IPS-20b (cell line): ENCODE results near the gene NUDT14.
A peak's percentile ranks its signal among the peaks of the same experiment; 100 is the strongest.

Experiments used
- H3K27ac ChIP-seq: one replicate; pipeline ENCODE4 v1.5.1; 2013; ENCODE audit warnings: low read length
- H3K27me3 ChIP-seq: 2 replicates; pipeline ENCODE4 v1.6.1; 2013; ENCODE audit warnings: mild to moderate bottlenecking, low read length, inconsistent platforms; ENCODE audit not compliant: insufficient read depth
- H3K36me3 ChIP-seq: 2 replicates; pipeline ENCODE4 v1.6.1; 2013; ENCODE audit warnings: low read depth, mild to moderate bottlenecking, inconsistent platforms, low read length, moderate library complexity; ENCODE audit not compliant: insufficient read depth
- H3K4me1 ChIP-seq: 2 replicates; pipeline ENCODE4 v1.6.1; 2013; ENCODE audit warnings: mild to moderate bottlenecking, control low read depth, inconsistent platforms, low read length, moderate library complexity; ENCODE audit not compliant: insufficient read depth
- H3K4me3 ChIP-seq: 2 replicates; pipeline ENCODE4 v1.5.1; 2013; ENCODE audit warnings: mild to moderate bottlenecking, low read length, inconsistent platforms
- H3K9ac ChIP-seq: 2 replicates; pipeline ENCODE4 v1.6.1; 2013; ENCODE audit warnings: low read depth, mild to moderate bottlenecking, inconsistent platforms, low read length, moderate library complexity
- H3K9me3 ChIP-seq: 2 replicates; pipeline ENCODE4 v1.6.1; 2013; ENCODE audit warnings: mild to moderate bottlenecking, low read depth, low read length, inconsistent platforms; ENCODE audit not compliant: insufficient read depth

The NUDT14 gene

DNA sequence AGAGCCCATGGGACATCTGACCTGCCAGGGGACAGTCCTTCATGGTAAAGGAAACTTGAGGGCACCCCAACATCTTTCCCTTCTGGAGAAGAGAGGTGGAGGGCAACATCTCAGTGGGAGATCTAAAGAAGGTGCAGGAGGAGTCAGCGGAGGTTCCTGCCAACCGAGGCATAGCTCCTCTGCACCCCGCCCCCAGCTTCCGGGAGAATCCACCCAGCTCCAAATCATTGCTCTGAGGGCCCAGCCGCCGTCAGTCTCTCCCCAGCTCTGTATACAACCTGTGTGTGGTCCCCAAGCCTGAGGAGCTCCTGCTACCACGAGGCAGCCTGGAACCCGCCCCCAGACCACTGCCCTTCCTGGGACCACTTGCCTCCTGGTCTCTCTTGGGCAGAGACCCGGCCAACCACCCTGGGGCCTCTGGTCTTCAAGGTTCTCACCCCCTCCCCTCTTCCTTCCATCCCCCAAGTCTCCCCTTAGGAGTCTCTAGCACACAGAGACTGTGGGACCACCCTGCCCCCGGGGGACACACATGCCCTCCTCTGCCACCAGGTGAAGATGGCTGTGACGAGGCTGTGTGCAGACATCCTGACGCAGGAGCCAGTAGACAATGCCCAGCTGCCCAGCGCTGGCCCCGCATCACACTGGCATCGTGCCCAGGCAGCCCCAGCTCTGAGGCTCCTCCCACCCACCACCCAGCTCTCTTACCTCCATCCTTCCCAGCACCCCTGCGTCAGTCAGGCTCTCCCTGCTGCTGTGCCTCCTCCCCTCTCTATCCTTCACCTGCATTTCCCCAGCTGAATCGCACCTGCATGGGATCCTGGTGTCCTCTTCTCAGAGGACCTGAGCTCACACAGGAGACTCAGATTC lies 13.0 kb upstream of the NUDT14 start:
- Histone ChIP-seq H3K9me3 (no peaks in the 10 kb centered on the region), H3K4me1 (peaks cover 5% of the 10 kb centered on the region; the same call in 1 of the 2 replicates), H3K36me3 (no peaks in the 10 kb centered on the region), H3K27ac (no peak overlapping the region), H3K9ac (no peak overlapping the region), H3K27me3 (peaks cover 47% of the 10 kb centered on the region), H3K4me3 (no peak overlapping the region)

DNA sequence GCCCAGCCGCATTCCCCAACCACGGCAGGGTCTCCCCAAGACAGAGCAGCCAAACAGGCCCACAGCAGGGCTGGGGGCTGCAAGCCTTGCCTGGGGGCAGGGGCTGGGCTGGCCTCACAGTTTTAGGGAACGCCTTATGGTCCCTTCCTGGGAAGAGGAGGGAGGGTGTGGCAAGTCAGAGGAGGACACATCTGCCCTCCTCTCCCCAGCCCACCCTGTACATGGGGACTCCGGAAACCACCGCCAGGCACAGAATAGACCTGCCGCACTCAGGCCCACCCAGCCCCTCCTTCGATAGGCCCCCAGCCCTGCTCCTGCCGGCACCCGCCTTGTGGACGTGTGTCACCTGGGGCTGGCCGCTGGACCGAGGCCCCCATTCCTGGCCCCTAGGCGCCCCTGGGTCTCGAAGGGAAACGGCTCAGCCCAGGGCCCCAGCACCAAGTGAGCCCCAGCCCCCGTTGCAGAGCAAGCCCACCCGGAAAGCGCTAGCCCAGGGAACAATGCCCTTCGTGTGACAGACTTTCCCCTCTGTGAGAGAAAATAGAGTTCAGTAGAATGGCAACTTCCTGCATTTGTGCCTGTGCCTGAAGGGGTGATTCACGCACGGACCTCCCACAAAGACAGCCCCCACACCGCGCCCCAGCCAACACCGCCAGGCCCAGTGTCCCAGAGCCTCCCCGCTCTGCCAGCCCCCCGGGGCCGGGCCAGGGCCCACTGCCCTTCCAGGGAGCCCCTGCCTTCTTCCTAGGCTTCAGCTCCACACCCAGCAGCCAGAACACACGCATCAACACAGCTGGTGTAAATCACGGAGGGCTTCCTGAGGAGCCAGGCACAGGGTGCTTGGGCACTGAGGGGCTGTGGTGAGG lies 12.0 kb upstream of the NUDT14 start:
- H3K36me3 ChIP-seq, result no peaks in the 10 kb centered on the region
- no peak overlapping the region for H3K27ac ChIP-seq
- H3K27me3 ChIP-seq, result peaks cover 40% of the 10 kb centered on the region
- no peaks in the 10 kb centered on the region for H3K9me3 ChIP-seq
- no peak overlapping the region for H3K4me3 ChIP-seq
- H3K4me1 ChIP-seq, result peaks cover 5% of the 10 kb centered on the region; the same call in 1 of the 2 replicates
- H3K9ac ChIP-seq, result no peak overlapping the region

DNA sequence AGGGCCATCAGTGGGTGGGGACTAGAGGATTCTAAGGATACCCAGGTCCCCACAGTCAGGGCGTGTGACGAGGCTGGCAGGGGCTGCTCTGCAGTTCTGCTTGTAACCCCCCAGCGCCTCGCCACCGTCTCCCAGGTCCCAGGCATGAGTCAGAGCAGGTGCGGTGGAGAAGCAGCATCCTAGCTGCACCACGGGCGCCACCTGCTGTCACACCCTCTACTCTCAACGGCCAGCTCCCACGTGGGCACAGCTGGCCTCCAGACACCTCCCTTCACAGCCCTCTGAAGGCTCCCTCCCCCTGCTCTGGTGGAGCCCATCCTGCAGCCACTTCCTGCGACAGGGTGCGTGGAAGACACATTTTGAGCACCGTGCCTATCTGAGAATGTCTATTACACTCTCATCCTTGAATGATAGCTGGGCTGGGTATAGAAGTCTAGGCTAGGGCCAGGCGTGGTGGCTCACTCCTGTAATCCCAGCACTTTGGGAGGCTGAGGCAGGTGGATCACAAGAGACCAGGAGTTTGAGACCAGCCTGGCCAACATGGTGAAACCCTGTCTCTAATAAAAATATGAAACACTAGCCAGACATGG lies 6.9 kb upstream of the NUDT14 start:
- no peak overlapping the region for H3K27ac ChIP-seq
- no peak overlapping the region for H3K4me3 ChIP-seq

DNA sequence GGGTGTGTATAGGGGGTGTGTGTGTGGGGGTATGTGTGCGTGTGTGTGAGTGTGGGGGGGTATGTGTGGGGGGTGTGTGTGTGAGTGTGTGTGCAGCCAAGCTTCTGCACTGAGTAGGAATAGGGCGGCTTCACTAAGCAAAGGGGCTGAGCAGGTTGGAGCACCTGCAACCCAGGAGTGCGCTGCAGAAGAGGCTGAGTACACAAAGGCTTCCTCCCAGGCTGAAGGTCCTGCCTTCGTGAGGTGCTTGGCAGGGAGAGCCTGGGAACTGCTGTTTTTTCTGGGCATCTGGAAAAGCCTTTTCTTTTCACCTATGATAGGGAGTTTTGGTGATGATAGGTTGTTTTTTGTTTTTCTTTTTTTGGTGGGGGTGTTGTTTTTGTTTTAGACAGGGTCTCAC lies 6.0 kb upstream of the NUDT14 start:
- H3K4me3 ChIP-seq, result no peak overlapping the region
- H3K9me3 ChIP-seq, result no peaks in the 10 kb centered on the region; the same call in 1 of the 2 replicates
- no peaks in the 10 kb centered on the region for H3K4me1 ChIP-seq
- peaks cover 19% of the 10 kb centered on the region for H3K27me3 ChIP-seq
- no peak overlapping the region for H3K9ac ChIP-seq
- no peak overlapping the region for H3K27ac ChIP-seq
- H3K36me3 ChIP-seq, result no peaks in the 10 kb centered on the region

More for the DNA sequence above, 6.9 kb upstream of the NUDT14 start:
- Histone ChIP-seq H3K36me3 (no peaks in the 10 kb centered on the region), H3K9ac (no peak overlapping the region), H3K27me3 (peaks cover 10% of the 10 kb centered on the region), H3K9me3 (no peaks in the 10 kb centered on the region; the same call in 1 of the 2 replicates), H3K4me1 (no peaks in the 10 kb centered on the region)

DNA sequence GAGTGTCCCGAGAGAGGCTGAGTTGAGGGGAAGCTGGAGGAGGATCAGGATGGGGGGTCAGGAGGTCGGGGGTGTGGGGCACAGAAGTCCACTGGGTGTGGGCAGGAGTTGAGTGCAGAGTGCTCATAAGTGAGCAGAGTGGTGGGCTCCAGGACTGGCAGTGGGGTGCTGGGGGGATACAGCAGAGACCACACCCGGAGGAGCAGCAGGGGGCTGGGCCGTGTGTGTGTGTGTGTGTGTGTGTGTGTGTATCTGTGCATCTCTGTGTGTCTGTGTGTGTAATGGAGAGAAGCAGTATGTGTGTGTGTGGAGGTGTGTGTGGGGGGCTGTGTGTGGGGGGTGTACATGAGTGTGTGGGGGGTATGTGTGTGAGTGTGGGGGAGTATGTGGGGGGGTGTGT lies 4.9 kb upstream of the NUDT14 start:
- peaks cover 27% of the 10 kb centered on the region for H3K27me3 ChIP-seq
- no peak overlapping the region for H3K4me3 ChIP-seq
- no peaks in the 10 kb centered on the region; the same call in 1 of the 2 replicates for H3K9me3 ChIP-seq
- no peak overlapping the region for H3K27ac ChIP-seq
- H3K4me1 ChIP-seq, result no peaks in the 10 kb centered on the region
- H3K9ac ChIP-seq, result no peak overlapping the region
- no peaks in the 10 kb centered on the region for H3K36me3 ChIP-seq

DNA sequence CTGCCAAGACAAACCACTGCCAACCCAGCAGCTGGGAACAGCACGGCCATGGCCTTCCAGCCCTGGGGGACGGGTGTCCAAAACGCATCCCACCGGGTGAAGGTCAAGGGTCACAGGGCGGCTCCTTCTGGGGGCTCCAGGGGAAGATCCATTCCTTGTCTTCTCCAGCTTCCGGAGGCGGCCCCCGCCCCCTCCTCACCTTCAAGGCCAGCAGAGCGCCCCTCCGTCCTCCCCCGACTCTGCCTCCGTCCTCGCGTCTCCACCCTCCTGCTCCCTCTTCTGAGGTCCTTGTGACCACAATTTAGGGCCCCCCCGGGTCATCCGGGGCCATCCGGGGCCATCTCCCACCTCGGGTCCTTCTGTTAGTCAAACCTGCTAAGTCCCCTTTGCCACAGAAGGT lies 3.9 kb upstream of the NUDT14 start:
- Histone ChIP-seq H3K27ac (no peak overlapping the region), H3K4me1 (0 out of 2 replicates have a peak, but pooled peaks cover 3% of the 10 kb centered on the region), H3K9ac (no peak overlapping the region), H3K27me3 (peaks cover 33% of the 10 kb centered on the region), H3K36me3 (no peaks in the 10 kb centered on the region), H3K4me3 (no peak overlapping the region), H3K9me3 (no peaks in the 10 kb centered on the region; the same call in 1 of the 2 replicates)

DNA sequence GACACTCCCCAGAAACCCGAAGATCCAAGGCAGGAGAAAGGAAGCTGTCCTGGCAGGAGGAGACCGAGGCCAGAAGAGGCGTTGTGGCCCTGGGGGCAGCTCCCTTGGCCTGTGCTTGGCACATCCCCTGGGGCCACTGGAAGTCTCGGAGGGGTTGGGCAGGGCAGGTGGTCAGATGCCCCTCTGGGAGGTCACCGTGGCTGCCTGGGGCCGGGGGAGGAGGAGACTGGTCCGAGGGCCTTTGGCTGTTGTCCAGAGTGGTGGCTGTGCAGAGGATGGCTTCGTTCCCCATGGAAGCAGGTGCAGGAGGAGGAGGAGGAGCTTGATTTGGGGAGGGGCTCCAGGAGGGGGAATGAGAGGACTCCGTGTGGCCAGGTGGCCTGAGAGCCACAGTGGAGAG lies 3.3 kb upstream of the NUDT14 start:
- 0 out of 2 replicates have a peak, but pooled peaks cover 3% of the 10 kb centered on the region for H3K4me1 ChIP-seq

DNA sequence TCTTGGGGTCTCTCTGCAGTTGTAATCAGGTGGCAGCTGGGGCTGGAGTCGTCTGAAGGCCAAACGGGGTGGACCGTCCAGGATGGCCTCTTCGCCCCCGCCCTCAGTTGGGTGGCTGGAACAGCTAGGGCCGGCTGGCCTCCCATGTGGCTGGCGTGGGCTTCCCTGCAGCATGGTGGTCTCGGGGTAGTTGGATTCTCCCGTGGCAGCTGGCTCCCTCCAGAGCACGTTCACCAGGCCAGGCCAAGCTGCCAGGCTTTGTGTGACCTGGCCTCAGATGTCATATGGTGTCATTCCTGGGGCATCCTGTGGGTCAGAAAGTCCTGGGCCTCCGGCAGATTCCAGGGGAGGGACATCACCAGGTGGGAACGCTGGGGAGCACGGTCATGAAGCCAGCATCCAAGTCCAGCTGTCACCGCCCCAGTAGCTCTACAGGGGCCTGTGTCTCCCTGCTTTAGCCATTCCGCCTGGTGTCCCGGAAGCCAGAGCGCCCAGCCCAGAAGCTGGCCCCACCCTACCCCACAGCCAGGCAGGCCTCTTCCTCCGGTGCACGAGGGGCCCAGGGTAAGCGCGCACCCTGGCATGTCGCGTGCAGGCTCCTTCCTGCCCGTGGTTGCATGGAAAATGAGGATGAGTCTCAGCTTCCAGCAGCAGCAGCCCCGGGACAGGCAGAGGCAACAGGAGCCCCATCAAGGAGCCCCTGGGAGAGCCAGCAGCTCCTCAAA lies 1.3 kb upstream of the NUDT14 start:
- Histone ChIP-seq H3K4me1 (0 out of 2 replicates have a peak, but pooled peaks cover 3% of the 10 kb centered on the region), H3K4me3 (no peak overlapping the region), H3K9ac (no peak overlapping the region), H3K9me3 (no peaks in the 10 kb centered on the region), H3K36me3 (no peaks in the 10 kb centered on the region), H3K27ac (no peak overlapping the region), H3K27me3 (peaks cover 35% of the 10 kb centered on the region)

More for the DNA sequence above, 3.3 kb upstream of the NUDT14 start:
- no peak overlapping the region for H3K27ac ChIP-seq
- no peak overlapping the region for H3K4me3 ChIP-seq
- no peaks in the 10 kb centered on the region; the same call in 1 of the 2 replicates for H3K9me3 ChIP-seq
- no peak overlapping the region for H3K9ac ChIP-seq
- peaks cover 35% of the 10 kb centered on the region for H3K27me3 ChIP-seq
- no peaks in the 10 kb centered on the region for H3K36me3 ChIP-seq

DNA sequence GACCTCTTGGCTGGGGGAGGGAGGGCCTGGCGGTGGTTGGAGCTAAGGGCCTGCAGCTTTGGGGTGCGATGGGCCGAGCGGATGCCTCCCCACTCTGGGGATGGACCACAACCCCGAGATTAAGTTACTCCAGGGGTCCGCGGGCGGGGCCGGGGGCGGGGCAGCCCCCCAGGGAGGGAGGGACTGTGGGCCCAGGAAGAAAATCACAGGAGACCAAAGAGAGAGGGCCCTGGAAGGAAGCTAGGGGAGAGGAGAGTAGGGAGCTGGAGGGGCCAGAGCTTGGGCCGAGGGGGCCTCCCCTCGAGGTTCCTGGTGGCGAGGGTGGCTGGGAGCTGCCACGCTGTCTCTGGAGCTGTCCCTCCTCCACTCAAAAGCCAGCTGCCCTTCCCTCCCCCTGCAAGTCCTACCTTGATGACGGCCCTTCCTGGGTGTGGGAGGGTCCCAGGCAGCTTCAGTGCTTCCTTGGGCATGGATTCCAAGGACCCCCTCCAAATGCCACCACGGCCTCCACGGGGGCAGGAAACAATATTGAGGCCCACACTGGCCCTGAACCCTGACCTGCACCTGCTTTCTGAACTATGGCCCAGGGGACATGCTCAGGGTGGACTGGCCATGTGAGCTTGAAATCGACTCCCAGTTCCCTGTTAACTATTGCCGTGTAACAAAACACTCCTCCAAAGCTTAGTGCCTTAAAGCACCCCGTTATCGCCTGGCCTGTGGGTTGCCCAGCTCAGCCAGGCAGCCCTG lies 610 bp upstream of the NUDT14 start:
- peak overlapping the region; percentile 38; the same call in 1 of the 2 replicates for H3K4me3 ChIP-seq

DNA sequence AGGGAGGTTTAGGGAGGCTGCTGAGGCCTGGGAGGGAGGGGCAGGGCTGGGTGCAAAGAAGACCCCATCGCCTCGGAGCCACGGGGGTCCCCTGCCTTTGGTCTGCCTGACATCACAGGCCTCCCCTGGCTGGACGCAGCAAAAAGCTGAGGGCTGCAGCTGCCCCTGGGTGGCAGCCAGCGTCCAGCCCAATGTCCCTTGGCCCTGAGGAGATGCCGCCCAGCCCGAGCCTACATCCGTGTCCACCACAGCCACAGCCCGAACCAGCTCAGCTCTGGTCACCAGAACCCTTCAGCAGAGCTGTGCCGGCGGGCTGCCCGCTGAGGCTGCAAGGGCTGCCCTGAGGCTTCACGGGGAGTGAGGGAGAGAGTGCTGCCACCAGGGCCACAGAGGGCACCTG lies 1.9 kb downstream of the NUDT14 start:
- Histone ChIP-seq H3K36me3 (no peaks in the 10 kb centered on the region), H3K4me3 (no peak overlapping the region), H3K9me3 (no peaks in the 10 kb centered on the region), H3K4me1 (0 out of 2 replicates have a peak, but pooled peaks cover 3% of the 10 kb centered on the region), H3K9ac (no peak overlapping the region), H3K27ac (no peak overlapping the region), H3K27me3 (peaks cover 32% of the 10 kb centered on the region)

More for the DNA sequence above, 610 bp upstream of the NUDT14 start:
- Histone ChIP-seq H3K27ac (no peak overlapping the region), H3K9me3 (no peaks in the 10 kb centered on the region), H3K9ac (no peak overlapping the region), H3K27me3 (peaks cover 35% of the 10 kb centered on the region), H3K4me1 (0 out of 2 replicates have a peak, but pooled peaks cover 3% of the 10 kb centered on the region), H3K36me3 (no peaks in the 10 kb centered on the region)
